Psoas muscle (tissue), 8 donors: Measurements from ENCODE around the gene ZNF613. TPM values are rescaled to one million over a fixed set of nuclear protein-coding genes. Genes with fewer than 3 reads are reported as not detected.
"Not testable (repeated sequence)": the region's sequence is repeated elsewhere in the genome, so short reads cannot be mapped to it uniquely, and the experiment has no call there.

Source experiments
- ATAC-seq, 4 donors: fragments of 200-7000 bp; cut with Tn5 transposase; one replicate each; pipeline ENCODE4 v1.9.1; 2020; ENCODE audit warnings: moderate library complexity in 3 of 4, mild to moderate bottlenecking in 2 of 4
- DNase-seq, 2 donors: peaks; one replicate each; pipeline ENCODE4 v3.0.0-alpha.2; 2020
- H3K27ac ChIP-seq: fragments of 200-600 bp; one replicate; pipeline ENCODE4 v1.8.0; 2022
- H3K27me3 ChIP-seq, 3 donors: fragments of 200-600 bp in 1 of 3; one replicate each; pipeline versions ENCODE4 v1.6.1 to v1.8.0; 2013 to 2022; ENCODE audit warnings: low read length in 2 of 3, mild to moderate bottlenecking in 2 of 3, moderate library complexity in 1 of 3; ENCODE audit not compliant: insufficient read depth in 3 of 3
- H3K36me3 ChIP-seq, 2 donors: fragments of 200-600 bp in 1 of 2; one replicate each; pipeline versions ENCODE4 v1.6.1 to v1.8.0; 2013 to 2022; ENCODE audit warnings: low read depth in 1 of 2, mild to moderate bottlenecking in 1 of 2, moderate library complexity in 1 of 2; ENCODE audit not compliant: insufficient read depth in 1 of 2
- H3K4me1 ChIP-seq: fragments of 200-600 bp; one replicate; pipeline ENCODE4 v1.8.0; 2022
- H3K4me3 ChIP-seq: fragments of 200-600 bp; one replicate; pipeline ENCODE4 v1.8.0; 2022; ENCODE audit warnings: mild to moderate bottlenecking
- H3K9me3 ChIP-seq: fragments of 200-600 bp; one replicate; pipeline ENCODE4 v1.8.0; 2022
- CTCF ChIP-seq: fragments of 200-600 bp; IDR thresholded peaks from one replicate; pipeline ENCODE4 v1.8.0; 2022; ENCODE audit warnings: antibody characterized with exemption
- WGBS, 3 donors: extraction: QIAGEN DNeasy Blood & Tissue Kit; methylation state at CpG; one replicate each; pipeline versions ENCODE4 v1.1.6 to v1.1.7; 2013; 5-methylcytosine and 5-hydroxymethylcytosine counted together
- intact Hi-C, 2 donors: fragments of 100-400 bp; cut with DNase I; formaldehyde crosslinking; loops; one replicate each; pipeline versions ENCODE4 v1.11.0 to v1.14.2; 2022
- polyA plus RNA-seq, 3 donors: library from polyadenylated mRNA; stranded (reverse); fragments of 200-250 nt; gene quantifications; one replicate each; pipeline ENCODE4 v1.2.3, GENCODE V29; 2013
- total RNA-seq, 4 donors: library from RNA; stranded (reverse); fragmentation: NEBNext Ultra II Directional in 2 of 4; extraction: Animal tissue kit (Norgen Biotek cat#: 25700) in 2 of 4; gene quantifications; one replicate each; pipeline versions ENCODE4 v1.2.1 to v1.2.4, GENCODE V29; 2021 to 2023
- donor health status: healthy with polysubstance abuse.
- donor health status: DM: no; HTN: no; CAD: no; lungs with moderate emphysema.
- donor health status: Bipolar disorder and iron deficiency.
- donor health status: healthy.
- donor health status: DM: yes; HTN: yes; CAD: no.
- donor health status: DM: no; HTN: no; CAD: no.
- donor health status: DM: no; HTN: no; CAD: no.
- donor health status: DM: yes; HTN: yes; CAD: no.

ZNF613 gene
- total and polyA plus RNA-seq, 7 donors, result 1.7 to 4.5 (median 2.3) TPM

GRCh38 chr19:51948975-51949374 is 21.7 kb downstream of the ZNF613 start:
- DNase-seq, result no peak
- ATAC-seq, result no peak
- 9 to 11% (median 10%) methylated on average over 25 of the region's 25 CpGs for WGBS, 3 donors
- peaks cover 76% of the 10 kb centered on the region for H3K9me3 ChIP-seq
- H3K27ac ChIP-seq, result no peak overlapping the region
- H3K4me1 ChIP-seq, result no peaks in the 10 kb centered on the region
- no peak for TF ChIP-seq CTCF
- peaks cover 0 to 2% (median 0%) of the 10 kb centered on the region in 3 donors for H3K27me3 ChIP-seq
- no peak overlapping the region for H3K4me3 ChIP-seq
- intact Hi-C loops, result no loop called here
- H3K36me3 ChIP-seq, result peaks cover 16 to 18% of the 10 kb centered on the region in 2 donors

GRCh38 chr19:51957846-51958245 is 30.6 kb downstream of the ZNF613 start:
- peaks cover 43% of the 10 kb centered on the region for H3K9me3 ChIP-seq
- H3K27me3 ChIP-seq, intact Hi-C loops: not testable (repeated sequence)

GRCh38 chr19:51959791-51960190 is 32.5 kb downstream of the ZNF613 start:
- intact Hi-C loops, result no loop called here
- H3K9me3 ChIP-seq, result peaks cover 58% of the 10 kb centered on the region
- no peak for ATAC-seq

More at GRCh38 chr19:51957846-51958245, 30.6 kb downstream of the ZNF613 start:
- H3K4me3 ChIP-seq, H3K36me3 ChIP-seq, H3K4me1 ChIP-seq, DNase-seq, ATAC-seq, H3K27ac ChIP-seq: not testable (repeated sequence)
- 64 to 66% (median 64%) methylated on average over 4 of the region's 4 CpGs for WGBS, 3 donors

GRCh38 chr19:51960621-51961233 is 33.5 kb downstream of the ZNF613 start:
- Histone ChIP-seq H3K9me3 (peaks cover 67% of the 10 kb centered on the region), H3K36me3 (peaks cover 11 to 29% of the 10 kb centered on the region in 2 donors)
- WGBS, 3 donors, result 29 to 34% (median 32%) methylated on average over 7 of the region's 7 CpGs
- intact Hi-C loops, H3K4me1 ChIP-seq, H3K27ac ChIP-seq, DNase-seq, H3K4me3 ChIP-seq, ATAC-seq, H3K27me3 ChIP-seq: not testable (repeated sequence)

More at GRCh38 chr19:51959791-51960190, 32.5 kb downstream of the ZNF613 start:
- Histone ChIP-seq H3K27ac (no peak overlapping the region), H3K27me3 (no peaks in the 10 kb centered on the region), H3K4me1 (no peaks in the 10 kb centered on the region), H3K4me3 (no peak overlapping the region), H3K36me3 (peaks cover 1 to 19% of the 10 kb centered on the region in 2 donors)
- WGBS, 3 donors, result 85 to 91% (median 89%) methylated on average over 4 of the region's 4 CpGs
- DNase-seq, result no peak
- TF ChIP-seq CTCF, result no peak

- no peak for TF ChIP-seq CTCF
- Histone ChIP-seq H3K27ac (no peak overlapping the region), H3K36me3 (peaks cover 39 to 66% of the 10 kb centered on the region in 2 donors), H3K4me3 (no peak overlapping the region), H3K9me3 (peaks cover 93% of the 10 kb centered on the region), H3K4me1 (no peaks in the 10 kb centered on the region), H3K27me3 (no peaks in the 10 kb centered on the region)
- DNase-seq (no peak), ATAC-seq (no peak)
- intact Hi-C loops, result no loop called here
- 98 to 99% (median 99%) methylated on average over 5 of the region's 5 CpGs for WGBS, 3 donors
Measured at GRCh38 chr19:51965583-51965982, 38.3 kb downstream of the ZNF613 start.

- TF ChIP-seq CTCF, result no peak
- Histone ChIP-seq H3K4me1 (no peaks in the 10 kb centered on the region), H3K27me3 (no peaks in the 10 kb centered on the region), H3K27ac (no peak overlapping the region), H3K4me3 (no peak overlapping the region), H3K9me3 (peaks cover 98% of the 10 kb centered on the region), H3K36me3 (peaks cover 56 to 80% of the 10 kb centered on the region in 2 donors)
- WGBS, 3 donors, result 95 to 100% (median 99%) methylated on average over 1 of the region's 1 CpG
- no peak for DNase-seq
- intact Hi-C loops, result no loop called here
- ATAC-seq, result no peak
Measured at GRCh38 chr19:51970718-51971117, 43.4 kb downstream of the ZNF613 start.
